Activated T-cell treated with anti-CD3 and anti-CD28 coated beads, Interleukin-2, amount 50 U/mL, for 24 hours (primary cell): ENCODE data around the gene ELK4.

Source experiments
- DNase-seq: peaks from one replicate; pipeline ENCODE4 v3.0.0-alpha.2; 2020
- H3K27ac Mint-ChIP-seq: 2 replicates; pipeline ENCODE4 v1.8.0; 2020; ENCODE audit warnings: mild to moderate bottlenecking, mixed read lengths
- H3K27me3 Mint-ChIP-seq: 2 replicates; pipeline ENCODE4 v1.8.0; 2020; ENCODE audit warnings: mixed read lengths
- H3K36me3 Mint-ChIP-seq: 2 replicates; pipeline ENCODE4 v1.8.0; 2020; ENCODE audit warnings: low read depth, mixed read lengths
- H3K4me1 Mint-ChIP-seq: 2 replicates; pipeline ENCODE4 v1.8.0; 2020; ENCODE audit warnings: low read depth, mixed read lengths
- H3K4me3 Mint-ChIP-seq: 2 replicates; pipeline ENCODE4 v1.8.0; 2020; ENCODE audit warnings: mild to moderate bottlenecking, moderate library complexity, mixed read lengths
- H3K9me3 Mint-ChIP-seq: 2 replicates; pipeline ENCODE4 v1.8.0; 2020; ENCODE audit warnings: mixed read lengths

Gene ELK4

GRCh38 chr1:205568135-205568468, 63.7 kb downstream of the ELK4 start:
- Mint-ChIP-seq H3K27ac (no peak overlapping the region), H3K36me3 (no peaks in the 10 kb centered on the region), H3K4me1 (peaks cover 3% of the 10 kb centered on the region), H3K9me3 (no peaks in the 10 kb centered on the region), H3K27me3 (peaks cover 73% of the 10 kb centered on the region), H3K4me3 (peak overlapping the region; percentile 51)
- no peak for DNase-seq

GRCh38 chr1:205567716-205568115, 64.1 kb downstream of the ELK4 start:
- H3K27ac Mint-ChIP-seq, result no peak overlapping the region
- DNase-seq, result no peak
- H3K36me3 Mint-ChIP-seq, result no peaks in the 10 kb centered on the region
- peaks cover 69% of the 10 kb centered on the region for H3K27me3 Mint-ChIP-seq
- H3K9me3 Mint-ChIP-seq, result no peaks in the 10 kb centered on the region
- peaks cover 3% of the 10 kb centered on the region for H3K4me1 Mint-ChIP-seq
- no peak overlapping the region for H3K4me3 Mint-ChIP-seq

GRCh38 chr1:205565799-205566198, 66.0 kb downstream of the ELK4 start:
- H3K36me3 Mint-ChIP-seq, result no peaks in the 10 kb centered on the region
- H3K4me3 Mint-ChIP-seq, result no peak overlapping the region
- DNase-seq, result no peak
- peaks cover 60% of the 10 kb centered on the region for H3K27me3 Mint-ChIP-seq
- no peaks in the 10 kb centered on the region for H3K9me3 Mint-ChIP-seq
- peaks cover 3% of the 10 kb centered on the region for H3K4me1 Mint-ChIP-seq
- H3K27ac Mint-ChIP-seq, result no peak overlapping the region

GRCh38 chr1:205563927-205564441, 67.8 kb downstream of the ELK4 start:
- no peak for DNase-seq
- H3K36me3 Mint-ChIP-seq, result no peaks in the 10 kb centered on the region
- peaks cover 60% of the 10 kb centered on the region for H3K27me3 Mint-ChIP-seq
- H3K9me3 Mint-ChIP-seq, result no peaks in the 10 kb centered on the region
- peaks cover 3% of the 10 kb centered on the region for H3K4me1 Mint-ChIP-seq
- H3K27ac Mint-ChIP-seq, result no peak overlapping the region
- no peak overlapping the region for H3K4me3 Mint-ChIP-seq

- Mint-ChIP-seq H3K27me3 (peaks cover 60% of the 10 kb centered on the region), H3K27ac (no peak overlapping the region), H3K36me3 (no peaks in the 10 kb centered on the region), H3K4me3 (no peak overlapping the region), H3K4me1 (no peaks in the 10 kb centered on the region), H3K9me3 (no peaks in the 10 kb centered on the region)
- DNase-seq, result no peak
Measured at GRCh38 chr1:205561501-205562203, 70.2 kb downstream of the ELK4 start.
